NCI-H1417 treated with DMSO at 0.1 percent for 48 hours (cell line): Measurements from ENCODE around the gene FDX2.

Experiments used
- DNase-seq: peaks from one replicate; lab custom pipeline; 2025; lab: John Stamatoyannopoulos, UW

Gene FDX2

GRCh38 chr19:10332965-10333757, 17.3 kb upstream of the FDX2 start, which contains the start of gene RAVER1:
Gene RAVER1 (minus strand): TSS chr19:10333529. CDS start chr19:10333507, 22 bp downstream.
- peak; percentile 83 for DNase-seq

GRCh38 chr19:10332158-10332964, 16.5 kb upstream of the FDX2 start:
- no peak for DNase-seq

- DNase-seq: no peak
Observed at GRCh38 chr19:10329555-10329954, 13.7 kb upstream of the FDX2 start.

GRCh38 chr19:10328558-10329429, 13.0 kb upstream of the FDX2 start:
- no peak for DNase-seq

GRCh38 chr19:10327793-10328192, 12.0 kb upstream of the FDX2 start:
- DNase-seq: no peak

GRCh38 chr19:10325732-10326131, 9.9 kb upstream of the FDX2 start:
- no peak for DNase-seq

- no peak for DNase-seq
Observed at GRCh38 chr19:10321874-10322835, 6.3 kb upstream of the FDX2 start.

- no peak for DNase-seq
Observed at GRCh38 chr19:10321417-10321797, 5.6 kb upstream of the FDX2 start.

- DNase-seq: no peak
Observed at GRCh38 chr19:10320602-10321416, 5.0 kb upstream of the FDX2 start.

GRCh38 chr19:10318807-10319682, 3.2 kb upstream of the FDX2 start:
- no peak for DNase-seq

- no peak for DNase-seq
Observed at GRCh38 chr19:10317857-10318462, 2.1 kb upstream of the FDX2 start.

- no peak for DNase-seq
Observed at GRCh38 chr19:10317045-10317856, 1.4 kb upstream of the FDX2 start.

GRCh38 chr19:10316229-10317044, 622 bp upstream of the FDX2 start:
- no peak for DNase-seq

GRCh38 chr19:10309423-10309822, 6.4 kb downstream of the FDX2 start, which contains the start of gene ZGLP1:
Gene ZGLP1 (minus strand): TSS chr19:10309815.
- no peak for DNase-seq

GRCh38 chr19:10306327-10306726, 9.5 kb downstream of the FDX2 start:
- DNase-seq: no peak

- no peak for DNase-seq
Observed at GRCh38 chr19:10305139-10305806, 10.5 kb downstream of the FDX2 start.
